PFSK-1 (cell line): Measurements from ENCODE around the gene GRB2.

Source experiments
- POLR2AphosphoS5 ChIP-seq: IDR thresholded peaks from 2 replicates; pipeline ENCODE4 v1.6.1; 2012; ENCODE audit warnings: low read depth, mild to moderate bottlenecking, control low read depth, low read length, moderate library complexity
- TAF1 ChIP-seq: IDR thresholded peaks from 2 replicates; pipeline ENCODE4 v1.6.1; 2012; ENCODE audit warnings: low read length, control low read depth, borderline replicate concordance; ENCODE audit not compliant: insufficient read depth

- TF ChIP-seq POLR2AphosphoS5 (no peak), TAF1 (no peak)
Measured at GRCh38 chr17:75447951-75448856, 42.7 kb upstream of the GRB2 start.
